Liver (tissue), 9 donors: ENCODE measurements around the gene KCNQ5. TPM values are rescaled to one million over a fixed set of nuclear protein-coding genes. Genes with fewer than 3 reads are reported as not detected.

ENCODE experiments used
- DNase-seq: peaks from one replicate; pipeline ENCODE4 v3.0.0-alpha.2; 2017; ENCODE audit warnings: low spot score
- H3K27ac ChIP-seq, 2 donors: one replicate each; pipeline ENCODE4 v1.7.0; 2013; ENCODE audit warnings: inconsistent platforms in 2 of 2, low read length in 2 of 2, control low read depth in 1 of 2, low read depth in 1 of 2, mild to moderate bottlenecking in 1 of 2
- H3K27me3 ChIP-seq, 4 donors: one replicate each; pipeline versions ENCODE4 v1.6.1 to v1.7.0; 2013; ENCODE audit warnings: low read length in 3 of 4, inconsistent platforms in 1 of 4, mild to moderate bottlenecking in 1 of 4, moderate library complexity in 1 of 4; ENCODE audit not compliant: control insufficient read depth in 4 of 4, insufficient read depth in 4 of 4
- H3K36me3 ChIP-seq, 4 donors: one replicate each; pipeline versions ENCODE4 v1.6.1 to v1.7.0; 2013; ENCODE audit warnings: low read length in 3 of 4, mild to moderate bottlenecking in 3 of 4, low read depth in 1 of 4, moderate library complexity in 1 of 4; ENCODE audit not compliant: control insufficient read depth in 4 of 4, insufficient read depth in 3 of 4
- H3K4me1 ChIP-seq, 4 donors: one replicate each; pipeline versions ENCODE4 v1.6.1 to v1.7.0; 2013; ENCODE audit warnings: low read length in 3 of 4, mild to moderate bottlenecking in 3 of 4, moderate library complexity in 1 of 4; ENCODE audit not compliant: control insufficient read depth in 4 of 4, insufficient read depth in 4 of 4
- H3K4me3 ChIP-seq, 3 donors: one replicate each; pipeline versions ENCODE4 v1.6.1 to v1.7.0; 2013; ENCODE audit warnings: low read length in 3 of 3, control low read depth in 1 of 3, low read depth in 1 of 3, mild to moderate bottlenecking in 1 of 3
- H3K9ac ChIP-seq, 2 donors: one replicate each; pipeline ENCODE4 v1.7.0; 2013; ENCODE audit warnings: low read length in 2 of 2, mild to moderate bottlenecking in 2 of 2, moderate library complexity in 2 of 2, control low read depth in 1 of 2, low read depth in 1 of 2
- H3K9me3 ChIP-seq, 4 donors: one replicate each; pipeline versions ENCODE4 v1.6.1 to v1.7.0; 2013; ENCODE audit warnings: low read length in 3 of 4; ENCODE audit not compliant: control insufficient read depth in 4 of 4
- ATF3 ChIP-seq: IDR thresholded peaks from 2 replicates; pipeline ENCODE4 v1.6.1; 2016; ENCODE audit warnings: antibody characterized with exemption
- CTCF ChIP-seq: fragments of 150-350 bp; IDR thresholded peaks from 2 replicates; pipeline ENCODE4 v1.5.1; 2017; ENCODE audit warnings: improper control_type of control experiment, low read depth, low read length; ENCODE audit not compliant: missing input control
- EGR1 ChIP-seq, 2 donors: IDR thresholded peaks; 2 replicates each; pipeline ENCODE4 v1.6.1; 2016 to 2018; ENCODE audit warnings: antibody characterized with exemption in 2 of 2, low read depth in 2 of 2
- FOXA1 ChIP-seq: IDR thresholded peaks from 2 replicates; pipeline ENCODE4 v1.6.1; 2016; ENCODE audit warnings: antibody characterized with exemption
- FOXA2 ChIP-seq: IDR thresholded peaks from 2 replicates; pipeline ENCODE4 v1.6.1; 2016; ENCODE audit warnings: antibody characterized with exemption
- GABPA ChIP-seq, 2 donors: IDR thresholded peaks in 1 of 2; conservative IDR thresholded peaks in 1 of 2; 2 replicates each; pipeline ENCODE4 v1.6.1; 2016; ENCODE audit warnings: antibody characterized with exemption in 2 of 2, mild to moderate bottlenecking in 1 of 2, moderate library complexity in 1 of 2
- HNF4A ChIP-seq, 2 donors: conservative IDR thresholded peaks; 2 replicates each; pipeline ENCODE4 v1.6.1; 2016; ENCODE audit warnings: antibody characterized with exemption in 2 of 2, mild to moderate bottlenecking in 2 of 2
- HNF4G ChIP-seq: IDR thresholded peaks from 2 replicates; pipeline ENCODE4 v1.6.1; 2016; ENCODE audit warnings: antibody characterized with exemption
- JUND ChIP-seq, 2 donors: IDR thresholded peaks; 2 replicates each; pipeline ENCODE4 v1.6.1; 2016; ENCODE audit warnings: antibody characterized with exemption in 2 of 2
- MAX ChIP-seq: IDR thresholded peaks from 2 replicates; pipeline ENCODE4 v1.6.1; 2016; ENCODE audit warnings: antibody characterized with exemption
- NR2F2 ChIP-seq: IDR thresholded peaks from 2 replicates; pipeline ENCODE4 v1.6.1; 2016; ENCODE audit warnings: antibody characterized with exemption
- RAD21 ChIP-seq, 2 donors: IDR thresholded peaks; 2 replicates each; pipeline ENCODE4 v1.6.1; 2016; ENCODE audit warnings: antibody characterized with exemption in 2 of 2, mild to moderate bottlenecking in 2 of 2
- REST ChIP-seq: IDR thresholded peaks from 2 replicates; pipeline ENCODE4 v1.6.1; 2016; ENCODE audit warnings: antibody characterized with exemption, mild to moderate bottlenecking
- RXRA ChIP-seq, 2 donors: IDR thresholded peaks; 2 replicates each; pipeline ENCODE4 v1.6.1; 2017 to 2018; ENCODE audit warnings: antibody characterized with exemption in 2 of 2, mild to moderate bottlenecking in 1 of 2
- SP1 ChIP-seq: IDR thresholded peaks from 2 replicates; pipeline ENCODE4 v1.6.1; 2018; ENCODE audit warnings: antibody characterized with exemption, mild to moderate bottlenecking
- TAF1 ChIP-seq: conservative IDR thresholded peaks from 2 replicates; pipeline ENCODE4 v1.6.1; 2016; ENCODE audit warnings: antibody characterized with exemption, mild to moderate bottlenecking
- YY1 ChIP-seq: IDR thresholded peaks from 2 replicates; pipeline ENCODE4 v1.6.1; 2016; ENCODE audit warnings: antibody characterized with exemption, mild to moderate bottlenecking
- ZBTB33 ChIP-seq: IDR thresholded peaks from 2 replicates; pipeline ENCODE4 v1.6.1; 2016; ENCODE audit warnings: antibody characterized with exemption
- WGBS: extraction: QIAGEN DNeasy Blood & Tissue Kit; methylation state at CpG from one replicate; pipeline ENCODE4 v1.1.7; 2013; 5-methylcytosine and 5-hydroxymethylcytosine counted together
- polyA plus RNA-seq, 2 donors: library from polyadenylated mRNA; stranded (reverse) in 1 of 2; unstranded in 1 of 2; fragments of 200-250 nt in 1 of 2; fragments of >200 nt in 1 of 2; fragmentation: Nextera tagmentation in 1 of 2; extraction: Ambion mirVana in 1 of 2; gene quantifications; one replicate each; pipeline versions ENCODE4 v1.2.1 to v1.2.3, GENCODE V29; 2013 to 2015
- total RNA-seq, 2 donors: library from RNA; depleted of rRNA; stranded (reverse); fragments of >200 nt; gene quantifications; one replicate each; pipeline ENCODE4 v1.2.3, GENCODE V29; 2014
- donor health status: healthy.
- donor health status: healthy.
- donor health status: healthy.
- donor health status: healthy.
- donor health status: healthy.

Gene KCNQ5
- total and polyA plus RNA-seq, 4 donors = 0.02 to 1.1 (median 0.15) TPM

GRCh38 chr6:72789145-72789544 is 167.3 kb downstream of the KCNQ5 start:
- no peak for DNase-seq
- Histone ChIP-seq H3K36me3 (no peaks in the 10 kb centered on the region), H3K4me3 (no peak overlapping the region), H3K9me3 (no peaks in the 10 kb centered on the region), H3K4me1 (no peaks in the 10 kb centered on the region), H3K9ac (no peak overlapping the region), H3K27me3 (peaks cover 0 to 2% (median 0%) of the 10 kb centered on the region in 4 donors), H3K27ac (no peak overlapping the region)
- TF ChIP-seq FOXA2 (no peak), YY1 (no peak), CTCF (no peak), REST (no peak), TAF1 (no peak), ATF3 (no peak), SP1 (no peak), NR2F2 (no peak), RAD21 (IDR thresholded peaks at IDR 0.05) (no peak), HNF4A (conservative IDR thresholded peaks at IDR 0.05) (no peak), JUND (IDR thresholded peaks at IDR 0.05) (no peak), ZBTB33 (no peak), HNF4G (no peak), EGR1 (IDR thresholded peaks at IDR 0.05; ENCODE audit: low read depth in 2 of 2) (no peak), GABPA (IDR thresholded peaks at IDR 0.05 in 1 of 2, conservative IDR thresholded peaks at IDR 0.05 in 1 of 2) (no peak), FOXA1 (no peak), MAX (no peak), RXRA (IDR thresholded peaks at IDR 0.05) (no peak)
- WGBS = 76% methylated on average over 4 of the region's 4 CpGs
